WTC11 (cell line): Measurements from ENCODE around the gene ZSCAN21. TPM values are rescaled to one million over a fixed set of nuclear protein-coding genes. Genes with fewer than 3 reads are reported as not detected.
A peak's percentile ranks its signal among the peaks of the same experiment; 100 is the strongest.

Experiments
- ATAC-seq: fragments of 200-7000 bp; cut with Tn5 transposase; 2 replicates; pipeline ENCODE4 v1.10.0; 2021; ENCODE audit warnings: mild to moderate bottlenecking, moderate library complexity
- CTCF ChIA-PET: fragments of 300-600 bp; sonication (Branson Sonifier 250); formaldehyde crosslinking; loops from one replicate; lab custom pipeline; 2021; ENCODE audit warnings: antibody characterized with exemption; lab: Charles Lee
- POLR2A ChIA-PET: fragments of 350-600 bp; sonication (Branson Sonifier 250); formaldehyde crosslinking; loops from one replicate; lab custom pipeline; 2021; ENCODE audit warnings: antibody characterized with exemption; lab: Charles Lee
- DNase-seq: peaks from one replicate; pipeline ENCODE4 v3.0.0; 2021; ENCODE audit warnings: low spot score
- H3K27ac Mint-ChIP-seq: 2 replicates; pipeline ENCODE4 v1.8.0; 2021; ENCODE audit warnings: mixed read lengths
- H3K27me3 Mint-ChIP-seq: 2 replicates; pipeline ENCODE4 v1.8.0; 2021; ENCODE audit warnings: low read depth, mild to moderate bottlenecking, moderate library complexity, mixed read lengths
- H3K36me3 Mint-ChIP-seq: 2 replicates; pipeline ENCODE4 v1.8.0; 2021; ENCODE audit warnings: mixed read lengths
- H3K4me1 Mint-ChIP-seq: 2 replicates; pipeline ENCODE4 v1.8.0; 2022; ENCODE audit warnings: mixed read lengths
- H3K4me3 Mint-ChIP-seq: 2 replicates; pipeline ENCODE4 v1.8.0; 2021; ENCODE audit warnings: mild to moderate bottlenecking, moderate library complexity, mixed read lengths
- H3K9me3 Mint-ChIP-seq: 2 replicates; pipeline ENCODE4 v1.8.0; 2021; ENCODE audit warnings: mixed read lengths
- AFF4 ChIP-seq: sonication (generic); formaldehyde crosslinking; IDR thresholded peaks from 2 replicates; pipeline ENCODE4 v1.8.1; 2023; ENCODE audit warnings: mild to moderate bottlenecking, missing genetic modification reagents, borderline replicate concordance
- AR ChIP-seq: fragments of 250-450 bp; sonication (Bioruptor Pico); IDR thresholded peaks from 2 replicates; pipeline ENCODE4 v1.9.0; 2021; ENCODE audit warnings: mild to moderate bottlenecking
- ATF2 ChIP-seq: sonication (generic); formaldehyde crosslinking; IDR thresholded peaks from 2 replicates; pipeline ENCODE4 v1.8.1; 2022; ENCODE audit warnings: low read depth, missing genetic modification reagents, borderline replicate concordance
- CBFB ChIP-seq: sonication (generic); formaldehyde crosslinking; IDR thresholded peaks from 2 replicates; pipeline ENCODE4 v1.8.1; 2022; ENCODE audit warnings: mild to moderate bottlenecking, low read depth, missing genetic modification reagents
- CDX4 ChIP-seq: fragments of 250-450 bp; sonication (Bioruptor Pico); IDR thresholded peaks from 2 replicates; pipeline ENCODE4 v1.9.0; 2021; ENCODE audit warnings: moderate library complexity, mild to moderate bottlenecking, inconsistent platforms, borderline replicate concordance
- E2F4 ChIP-seq: sonication (generic); formaldehyde crosslinking; IDR thresholded peaks from 2 replicates; pipeline ENCODE4 v1.8.1; 2022; ENCODE audit warnings: low read depth, mild to moderate bottlenecking, moderate library complexity, missing genetic modification reagents, borderline replicate concordance
- FOXP4 ChIP-seq: sonication (generic); formaldehyde crosslinking; IDR thresholded peaks from 2 replicates; pipeline ENCODE4 v1.8.0; 2022; ENCODE audit warnings: mild to moderate bottlenecking, missing genetic modification reagents
- HMGXB4 ChIP-seq: sonication (generic); formaldehyde crosslinking; IDR thresholded peaks from 2 replicates; pipeline ENCODE4 v1.8.1; 2023; ENCODE audit warnings: mild to moderate bottlenecking, moderate library complexity, missing genetic modification reagents
- MLX ChIP-seq: sonication (generic); formaldehyde crosslinking; IDR thresholded peaks from 2 replicates; pipeline ENCODE4 v1.8.1; 2023; ENCODE audit warnings: mild to moderate bottlenecking, missing genetic modification reagents, moderate library complexity
- NR1H2 ChIP-seq: sonication (generic); formaldehyde crosslinking; IDR thresholded peaks from 2 replicates; pipeline ENCODE4 v1.9.0; 2021; ENCODE audit warnings: mild to moderate bottlenecking, moderate library complexity, missing genetic modification reagents
- OVOL2 ChIP-seq: fragments of 250-450 bp; sonication (Bioruptor Pico); IDR thresholded peaks from 2 replicates; pipeline ENCODE4 v1.9.0; 2021; ENCODE audit warnings: mild to moderate bottlenecking, borderline replicate concordance
- SMAD4 ChIP-seq: sonication (generic); formaldehyde crosslinking; IDR thresholded peaks from 2 replicates; pipeline ENCODE4 v1.8.0; 2022; ENCODE audit warnings: mild to moderate bottlenecking, missing genetic modification reagents
- TCF7 ChIP-seq: sonication (generic); formaldehyde crosslinking; IDR thresholded peaks from 2 replicates; pipeline ENCODE4 v1.8.0; 2022; ENCODE audit warnings: mild to moderate bottlenecking, low read depth, missing genetic modification reagents, moderate library complexity
- ZBTB21 ChIP-seq: sonication (generic); formaldehyde crosslinking; IDR thresholded peaks from 2 replicates; pipeline ENCODE4 v1.8.1; 2023; ENCODE audit warnings: mild to moderate bottlenecking, missing genetic modification reagents, borderline replicate concordance
- ZNF138 ChIP-seq: sonication (generic); formaldehyde crosslinking; conservative IDR thresholded peaks from 2 replicates; pipeline ENCODE4 v1.8.1; 2022; ENCODE audit warnings: mild to moderate bottlenecking, moderate library complexity, missing genetic modification reagents
- ZNF232 ChIP-seq: sonication (generic); formaldehyde crosslinking; IDR thresholded peaks from 2 replicates; pipeline ENCODE4 v1.8.0; 2022; ENCODE audit warnings: mild to moderate bottlenecking, missing genetic modification reagents
- ZNF671 ChIP-seq: fragments of 250-450 bp; sonication (Bioruptor Pico); IDR thresholded peaks from 2 replicates; pipeline ENCODE4 v1.8.0; 2021; ENCODE audit warnings: mild to moderate bottlenecking
- total RNA-seq: library from RNA; stranded (reverse); gene quantifications from 3 replicates; pipeline ENCODE4 v1.2.3, GENCODE V29; 2021

Gene ZSCAN21
- total RNA-seq, 1 experiment from 2014 or later, result 25.5 TPM

- CTCF ChIA-PET, result interaction anchor here (0.6 to 0.7 kb wide), 2 partner anchors 23 to 26 kb away, joined by 3 to 4 read pairs; no protein-coding TSS in a partner anchor
- no peaks in the 10 kb centered on the region for H3K9me3 Mint-ChIP-seq
- POLR2A ChIA-PET, result no interaction called here
- no peak overlapping the region for H3K27ac Mint-ChIP-seq
- H3K27me3 Mint-ChIP-seq, result no peaks in the 10 kb centered on the region
- ATAC-seq (no peak), DNase-seq (no peak)
- H3K36me3 Mint-ChIP-seq, result peaks cover 69% of the 10 kb centered on the region
- TF ChIP-seq FOXP4 (no peak), OVOL2 (CRISPR knock-in tag) (no peak), ZNF232 (no peak), ZNF671 (CRISPR knock-in tag) (no peak), ZBTB21 (no peak), NR1H2 (CRISPR knock-in tag) (no peak), AR (no peak), ZNF138 (CRISPR knock-in tag) (no peak), TCF7 (CRISPR knock-in tag) (no peak), E2F4 (CRISPR knock-in tag) (no peak), SMAD4 (CRISPR knock-in tag) (no peak)
- H3K4me1 Mint-ChIP-seq, result no peaks in the 10 kb centered on the region
- no peak overlapping the region for H3K4me3 Mint-ChIP-seq
These were observed 22.4 kb upstream of the ZSCAN21 start for GRCh38 chr7:100027197-100027596.

GRCh38 chr7:100029596-100029995 is 20.0 kb upstream of the ZSCAN21 start:
- DNase-seq, result no peak
- no peaks in the 10 kb centered on the region for H3K4me1 Mint-ChIP-seq
- H3K27me3 Mint-ChIP-seq, result no peaks in the 10 kb centered on the region
- peak overlapping the region; percentile 27; the same call in 1 of the 2 replicates for H3K27ac Mint-ChIP-seq
- POLR2A ChIA-PET, result interaction anchor here (0.7 kb wide), 2 partner anchors 71 to 84 kb away, joined by 3 to 6 read pairs; no protein-coding TSS in a partner anchor
- ATAC-seq, result 0 out of 2 replicates have a peak, but pooled peaks have one; percentile 28
- no peaks in the 10 kb centered on the region for H3K9me3 Mint-ChIP-seq
- no peak overlapping the region for H3K4me3 Mint-ChIP-seq
- CTCF ChIA-PET, result interaction anchor here (1.2 to 1.4 kb wide), 3 partner anchors 36 to 116 kb away, joined by 5 to 6 read pairs (median 5); no protein-coding TSS in a partner anchor
- H3K36me3 Mint-ChIP-seq, result peaks cover 69% of the 10 kb centered on the region
- TF ChIP-seq AFF4 (CRISPR knock-in tag), result no peak
- TF ChIP-seq OVOL2 (CRISPR knock-in tag), result no peak
- no peak for TF ChIP-seq SMAD4 (CRISPR knock-in tag)
- TF ChIP-seq ATF2 (CRISPR knock-in tag), result no peak
- TF ChIP-seq CDX4 (CRISPR knock-in tag), result no peak
- TF ChIP-seq HMGXB4, result no peak
- no peak for TF ChIP-seq MLX (CRISPR knock-in tag)
- no peak for TF ChIP-seq CBFB (CRISPR knock-in tag)
